GM12891 (cell line): Measurements from ENCODE around the gene TMEM203.
A peak's percentile ranks its signal among the peaks of the same experiment; 100 is the strongest.

ENCODE experiments used
- DNase-seq: peaks from one replicate; pipeline ENCODE4 v3.0.0; 2011; ENCODE audit warnings: low spot score; ENCODE audit not compliant: insufficient read length
- FAIRE-seq: peaks from 2 replicates; lab custom pipeline; 2011; peaks lifted over from hg19 to GRCh38; lab: Jason Lieb, UNC
- PAX5 ChIP-seq: IDR thresholded peaks from 2 replicates; pipeline ENCODE4 v1.6.1; 2011; ENCODE audit warnings: low read length, moderate library complexity, mild to moderate bottlenecking; ENCODE audit not compliant: insufficient read depth, severe bottlenecking
- POLR2A ChIP-seq: IDR thresholded peaks from 2 replicates; pipeline ENCODE4 v1.6.1; 2011; ENCODE audit warnings: low read depth, low read length, control low read depth
- POLR2AphosphoS5 ChIP-seq: IDR thresholded peaks from 2 replicates; pipeline ENCODE4 v1.6.1; 2011; ENCODE audit warnings: low read depth, low read length, control low read depth
- POU2F2 ChIP-seq: IDR thresholded peaks from 2 replicates; pipeline ENCODE4 v1.6.1; 2011; ENCODE audit warnings: low read depth, mild to moderate bottlenecking, control low read depth, low read length, moderate library complexity
- SPI1 ChIP-seq: IDR thresholded peaks from 2 replicates; pipeline ENCODE4 v1.6.1; 2011; ENCODE audit warnings: low read depth, low read length, control low read depth
- TAF1 ChIP-seq: IDR thresholded peaks from 2 replicates; pipeline ENCODE4 v1.6.1; 2011; ENCODE audit warnings: low read depth, low read length, control low read depth

TMEM203 gene

GRCh38 chr9:137228968-137229896 is 23.8 kb upstream of the TMEM203 start:
- DNase-seq (no peak), FAIRE-seq (no peak)
- TF ChIP-seq TAF1 (no peak), POU2F2 (no peak), SPI1 (no peak), PAX5 (no peak), POLR2A (no peak), POLR2AphosphoS5 (no peak)

DNA sequence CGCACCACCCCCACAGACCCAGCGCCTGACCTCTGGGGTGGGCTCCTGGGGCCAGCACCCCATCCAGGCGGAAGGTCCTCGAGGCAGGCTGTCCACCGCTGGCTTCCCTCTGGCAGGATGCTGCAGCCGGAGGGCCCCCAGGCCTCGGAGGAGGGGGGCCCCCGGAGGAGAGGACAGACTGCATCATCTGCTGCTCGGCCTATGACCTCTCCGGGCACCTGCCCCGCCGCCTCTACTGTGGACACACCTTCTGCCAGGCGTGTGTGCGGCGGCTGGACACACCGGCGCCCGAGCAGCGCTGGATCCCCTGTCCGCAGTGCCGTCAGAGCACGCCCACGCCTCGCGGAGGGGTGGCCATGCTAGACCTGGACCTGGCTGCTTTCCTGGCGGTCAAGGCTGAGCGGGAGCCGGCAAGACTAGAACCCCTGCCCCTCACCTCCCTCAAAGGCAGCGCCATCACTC is 23.1 kb upstream of the TMEM203 start:
- DNase-seq (no peak), FAIRE-seq (no peak)

DNA sequence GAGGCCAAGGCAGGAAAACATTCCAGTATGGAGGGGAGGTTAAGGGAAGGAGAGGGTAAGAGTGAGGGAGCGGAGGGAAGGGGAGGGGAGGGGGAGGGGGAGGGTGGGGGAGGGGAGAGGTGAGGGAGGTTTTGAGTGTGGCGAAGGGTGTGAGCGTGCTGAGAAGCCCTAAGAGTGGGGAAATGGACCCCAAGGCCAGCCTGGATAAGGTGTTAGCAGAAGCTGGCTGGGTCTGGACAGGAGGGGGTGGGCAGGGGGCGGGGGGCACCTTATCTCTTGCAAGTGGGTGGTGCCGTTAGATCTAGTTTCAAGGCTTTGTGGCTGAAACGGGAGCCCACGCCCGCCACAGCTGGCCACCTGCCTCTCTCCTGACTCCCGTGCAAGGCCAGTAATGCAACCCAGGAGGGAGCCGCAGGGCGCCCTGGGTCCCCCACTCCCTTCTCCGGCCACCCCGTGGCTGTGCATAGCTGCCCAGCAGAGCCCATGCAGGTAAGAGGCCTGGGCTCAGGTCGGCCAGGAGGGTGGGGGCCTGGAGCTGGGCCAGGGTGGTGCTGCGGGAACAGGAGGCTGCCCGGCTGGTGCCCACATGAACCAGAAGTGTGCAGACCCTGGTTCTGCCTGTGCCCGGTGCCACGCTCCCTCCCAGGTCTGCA is 22.5 kb upstream of the TMEM203 start:
- DNase-seq (no peak), FAIRE-seq (no peak)
- no peak for TF ChIP-seq PAX5
- no peak for TF ChIP-seq POLR2A

More for the DNA sequence above, 23.1 kb upstream of the TMEM203 start:
- no peak for TF ChIP-seq POU2F2
- TF ChIP-seq PAX5: no peak
- TF ChIP-seq TAF1: no peak
- TF ChIP-seq SPI1: no peak
- TF ChIP-seq POLR2A: no peak
- TF ChIP-seq POLR2AphosphoS5: no peak

GRCh38 chr9:137227054-137227852 is 21.8 kb upstream of the TMEM203 start, which contains the start of gene RNF224:
Gene RNF224 (plus strand): TSS chr9:137227502. CDS start chr9:137228336, 834 bp downstream.
- DNase-seq (peak; percentile 88), FAIRE-seq (peak; percentile 98)
- no peak for TF ChIP-seq POLR2A
- TF ChIP-seq POU2F2: 0 out of 2 replicates have a peak, but pooled peaks have one; percentile 28

DNA sequence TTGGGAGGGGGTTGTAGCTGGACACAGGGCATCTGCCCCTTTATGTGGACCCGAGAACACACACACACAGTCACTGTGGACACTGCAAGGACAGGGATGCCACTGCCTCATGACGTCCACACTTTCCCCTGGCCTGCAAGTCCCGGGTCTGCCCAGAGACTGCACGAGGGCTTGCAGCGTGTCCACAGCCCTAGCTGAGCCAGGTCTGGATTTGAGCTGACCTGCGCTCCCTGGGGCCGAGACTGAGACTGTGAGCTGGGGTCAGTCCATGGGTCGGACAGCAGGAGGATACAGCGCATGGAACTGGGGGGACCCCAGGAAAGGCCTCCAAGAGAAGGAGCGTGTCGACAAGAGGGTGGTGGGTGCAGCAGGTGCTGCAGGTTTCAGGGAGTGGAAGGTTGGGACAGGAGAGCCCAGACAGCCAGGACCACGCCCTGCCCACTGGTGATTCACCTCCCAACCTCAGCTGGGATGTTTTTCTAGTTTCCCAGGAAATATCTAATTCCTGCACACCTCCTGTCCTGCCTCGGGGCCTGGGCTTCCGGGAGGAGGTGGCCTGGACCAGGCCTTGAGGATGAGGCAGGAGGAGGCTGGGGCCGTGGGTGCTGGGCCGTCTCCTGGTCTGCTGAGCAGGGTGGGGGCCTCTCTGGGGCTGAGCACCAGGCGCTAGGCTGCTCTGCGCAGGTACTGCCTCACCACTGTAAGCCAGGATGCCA is 21.0 kb upstream of the TMEM203 start:
- DNase-seq (no peak), FAIRE-seq (peak; percentile 35)
- TF ChIP-seq PAX5 (no peak), POLR2AphosphoS5 (no peak), SPI1 (no peak), POLR2A (no peak), POU2F2 (no peak), TAF1 (no peak)

- FAIRE-seq: no peak
- no peak for DNase-seq
- TF ChIP-seq POLR2AphosphoS5 (no peak), TAF1 (no peak), SPI1 (no peak), POLR2A (no peak), POU2F2 (no peak), PAX5 (no peak)
Observed at GRCh38 chr9:137225699-137226331, 20.4 kb upstream of the TMEM203 start.

DNA sequence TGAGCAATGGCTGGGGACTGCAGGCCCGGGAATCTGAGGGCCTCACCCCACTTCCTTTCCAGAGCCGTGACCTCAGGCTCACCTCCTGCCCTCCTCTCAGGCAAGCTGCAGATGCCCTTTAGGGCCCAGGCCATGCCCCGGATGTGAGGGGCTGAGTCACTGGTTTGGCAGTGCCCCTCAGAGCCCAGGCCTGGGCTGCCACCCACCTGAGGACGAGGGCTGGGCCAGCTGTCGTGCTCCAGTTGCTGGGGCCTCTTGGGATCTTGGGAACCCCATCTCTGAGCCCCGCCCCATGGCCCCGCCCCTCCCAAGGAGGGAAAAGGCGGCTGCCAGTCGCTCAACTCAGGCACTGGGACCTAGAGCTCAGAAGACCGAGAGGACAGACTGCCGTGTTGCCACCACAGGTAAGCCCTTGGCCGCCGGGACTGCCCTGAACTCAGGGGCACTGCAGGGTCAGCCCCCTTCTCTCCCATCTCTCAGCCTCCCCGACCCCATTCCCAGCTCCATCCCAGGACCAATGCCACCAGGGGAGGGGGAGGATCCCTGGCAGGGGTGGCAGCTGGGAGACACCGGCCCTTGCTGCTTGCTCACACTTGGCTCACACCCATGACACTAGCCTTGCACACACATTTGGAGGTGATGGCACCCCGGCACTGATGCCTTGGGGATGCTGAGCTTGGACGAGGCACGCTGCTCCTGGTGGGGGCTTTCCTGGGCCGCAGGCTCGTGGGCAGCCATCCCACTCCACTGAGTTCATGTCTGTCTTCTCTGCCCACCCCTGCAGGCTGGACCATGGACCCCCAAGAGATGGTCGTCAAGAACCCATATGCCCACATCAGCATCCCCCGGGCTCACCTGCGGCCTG is 19.6 kb upstream of the TMEM203 start, which contains the start of gene CYSRT1:
CYSRT1 (plus strand) TSS at position 345 of the 865 bp plus-strand sequence; CDS start at position 793, 448 bp downstream.
- no peak for TF ChIP-seq SPI1
- no peak for TF ChIP-seq POLR2AphosphoS5
- no peak for TF ChIP-seq POU2F2
- TF ChIP-seq POLR2A: no peak
- no peak for TF ChIP-seq PAX5
- TF ChIP-seq TAF1: no peak
- DNase-seq (no peak), FAIRE-seq (no peak)
